ENCODE results near the gene RAD51D.

Gene RAD51D

GRCh38 chr17:35088356-35088880, 31.2 kb downstream of the RAD51D start:
- Histone ChIP-seq H3K4ac (ENCODE audit: low read depth in 1 of 2, low read length in 2 of 2) (peak overlapping the region; percentile 83 to 97), H3K27me3 (ENCODE audit: control insufficient read depth in 1 of 2, insufficient read depth in 1 of 2, low read length in 2 of 2) (no peaks in the 10 kb centered on the region), H3K4me3 (ENCODE audit: insufficient read depth in 1 of 2, low read depth in 1 of 2, low read length in 2 of 2) (peak overlapping the region; percentile 85 to 86), H4K8ac (ENCODE audit: low read length) (peak overlapping the region; percentile 85), H2BK15ac (ENCODE audit: low read depth, poor library complexity, severe bottlenecking) (peak overlapping the region; percentile 97), H3K4me1 (ENCODE audit: control insufficient read depth, insufficient read depth, low read depth, low read length) (peaks cover 20% of the 10 kb centered on the region), H3K14ac (ENCODE audit: low read length in 2 of 2) (peak overlapping the region in 1 of 2 experiments; percentile 87), H3K36me3 (ENCODE audit: control insufficient read depth in 1 of 2, insufficient read depth in 2 of 2, low read depth in 1 of 2, low read length in 2 of 2) (no peaks in the 10 kb centered on the region), H2BK5ac (ENCODE audit: low read depth, low read length, poor library complexity, severe bottlenecking) (peak overlapping the region; percentile 89), H2AK5ac (ENCODE audit: low read length, severe bottlenecking) (peak overlapping the region; percentile 60), H3K18ac (ENCODE audit: low read depth in 1 of 2, low read length in 2 of 2) (peak overlapping the region; percentile 92 to 93), H2BK120ac (ENCODE audit: low read depth, low read length) (peak overlapping the region; percentile 94), H3K9me3 (ENCODE audit: control insufficient read depth, low read length) (no peaks in the 10 kb centered on the region), H3K27ac (ENCODE audit: low read length, poor library complexity, severe bottlenecking) (peak overlapping the region; percentile 91), H3K4me2 (ENCODE audit: low read length, poor library complexity, severe bottlenecking) (peak overlapping the region; percentile 86), H3K79me1 (replicated peaks; ENCODE audit: low read length, poor library complexity, severe bottlenecking) (peaks cover 3% of the 10 kb centered on the region), H3K23ac (ENCODE audit: low read length in 2 of 2) (peak overlapping the region in 1 of 2 experiments; percentile 86), H2BK12ac (ENCODE audit: low read length in 2 of 2) (peak overlapping the region; percentile 57 to 83), H3K9ac (ENCODE audit: low read length) (peak overlapping the region; percentile 85), H2AFZ (ENCODE audit: low read depth, low read length) (peak overlapping the region; percentile 86), H4K91ac (ENCODE audit: low read length) (peak overlapping the region; percentile 98)
- WGBS, result under 1% methylated on average over 26 of the region's 26 CpGs
- DNase-seq, result peak; percentile 80

GRCh38 chr17:35087731-35088355, 31.8 kb downstream of the RAD51D start:
- peaks cover 1% of the 10 kb centered on the region for H3K79me1 ChIP-seq (replicated peaks; ENCODE audit: low read length, poor library complexity, severe bottlenecking)
- peak overlapping the region; percentile 91 for H3K27ac ChIP-seq (ENCODE audit: low read length, poor library complexity, severe bottlenecking)
- no peak overlapping the region for H4K91ac ChIP-seq (ENCODE audit: low read length)
- no peak for DNase-seq
- H2BK120ac ChIP-seq (ENCODE audit: low read depth, low read length), result no peak overlapping the region
- no peaks in the 10 kb centered on the region for H3K27me3 ChIP-seq (ENCODE audit: control insufficient read depth in 1 of 2, insufficient read depth in 1 of 2, low read length in 2 of 2)
- H3K4me2 ChIP-seq (ENCODE audit: low read length, poor library complexity, severe bottlenecking), result peak overlapping the region; percentile 86
- peak overlapping the region; percentile 86 for H2AFZ ChIP-seq (ENCODE audit: low read depth, low read length)
- H3K9ac ChIP-seq (ENCODE audit: low read length), result peak overlapping the region; percentile 85
- no peaks in the 10 kb centered on the region for H3K9me3 ChIP-seq (ENCODE audit: control insufficient read depth, low read length)
- peak overlapping the region; percentile 85 for H4K8ac ChIP-seq (ENCODE audit: low read length)
- H3K23ac ChIP-seq (ENCODE audit: low read length in 2 of 2), result no peak overlapping the region
- H3K36me3 ChIP-seq (ENCODE audit: control insufficient read depth in 1 of 2, insufficient read depth in 2 of 2, low read depth in 1 of 2, low read length in 2 of 2), result no peaks in the 10 kb centered on the region
- peaks cover 20% of the 10 kb centered on the region for H3K4me1 ChIP-seq (ENCODE audit: control insufficient read depth, insufficient read depth, low read depth, low read length)
- peak overlapping the region; percentile 89 for H2BK5ac ChIP-seq (ENCODE audit: low read depth, low read length, poor library complexity, severe bottlenecking)
- H3K14ac ChIP-seq (ENCODE audit: low read length in 2 of 2), result no peak overlapping the region
- H2BK15ac ChIP-seq (ENCODE audit: low read depth, poor library complexity, severe bottlenecking), result no peak overlapping the region
- no peak overlapping the region for H2BK12ac ChIP-seq (ENCODE audit: low read length in 2 of 2)
- peak overlapping the region; percentile 83 to 97 for H3K4ac ChIP-seq (ENCODE audit: low read depth in 1 of 2, low read length in 2 of 2)
- H3K4me3 ChIP-seq (ENCODE audit: insufficient read depth in 1 of 2, low read depth in 1 of 2, low read length in 2 of 2), result peak overlapping the region; percentile 85 to 86
- H3K18ac ChIP-seq (ENCODE audit: low read depth in 1 of 2, low read length in 2 of 2), result peak overlapping the region; percentile 37 to 92
- H2AK5ac ChIP-seq (ENCODE audit: low read length, severe bottlenecking), result no peak overlapping the region
- 41% methylated on average over 8 of the region's 9 CpGs for whole genome bisulfite sequencing

GRCh38 chr17:35086931-35087573, 32.6 kb downstream of the RAD51D start:
- Histone ChIP-seq H3K14ac (ENCODE audit: low read length in 2 of 2) (no peak overlapping the region), H3K4me3 (ENCODE audit: insufficient read depth in 1 of 2, low read depth in 1 of 2, low read length in 2 of 2) (no peak overlapping the region), H2AK5ac (ENCODE audit: low read length, severe bottlenecking) (peak overlapping the region; percentile 18), H2AFZ (ENCODE audit: low read depth, low read length) (no peak overlapping the region), H3K4me1 (ENCODE audit: control insufficient read depth, insufficient read depth, low read depth, low read length) (peaks cover 20% of the 10 kb centered on the region), H3K4ac (ENCODE audit: low read depth in 1 of 2, low read length in 2 of 2) (no peak overlapping the region), H2BK120ac (ENCODE audit: low read depth, low read length) (no peak overlapping the region), H3K9ac (ENCODE audit: low read length) (no peak overlapping the region), H3K4me2 (ENCODE audit: low read length, poor library complexity, severe bottlenecking) (peak overlapping the region; percentile 48), H3K27ac (ENCODE audit: low read length, poor library complexity, severe bottlenecking) (peak overlapping the region; percentile 4), H3K23ac (ENCODE audit: low read length in 2 of 2) (no peak overlapping the region), H3K27me3 (ENCODE audit: control insufficient read depth in 1 of 2, insufficient read depth in 1 of 2, low read length in 2 of 2) (no peaks in the 10 kb centered on the region), H4K8ac (ENCODE audit: low read length) (no peak overlapping the region), H3K9me3 (ENCODE audit: control insufficient read depth, low read length) (no peaks in the 10 kb centered on the region), H4K91ac (ENCODE audit: low read length) (no peak overlapping the region), H3K18ac (ENCODE audit: low read depth in 1 of 2, low read length in 2 of 2) (no peak overlapping the region), H2BK12ac (ENCODE audit: low read length in 2 of 2) (no peak overlapping the region), H3K79me1 (replicated peaks; ENCODE audit: low read length, poor library complexity, severe bottlenecking) (peaks cover 1% of the 10 kb centered on the region), H2BK15ac (ENCODE audit: low read depth, poor library complexity, severe bottlenecking) (no peak overlapping the region), H2BK5ac (ENCODE audit: low read depth, low read length, poor library complexity, severe bottlenecking) (no peak overlapping the region), H3K36me3 (ENCODE audit: control insufficient read depth in 1 of 2, insufficient read depth in 2 of 2, low read depth in 1 of 2, low read length in 2 of 2) (no peaks in the 10 kb centered on the region)
- no peak for DNase-seq
- 91% methylated on average over 7 of the region's 8 CpGs for WGBS

- Histone ChIP-seq H4K91ac (ENCODE audit: low read length) (no peak overlapping the region), H3K9me3 (ENCODE audit: control insufficient read depth, low read length) (no peaks in the 10 kb centered on the region), H3K14ac (ENCODE audit: low read length in 2 of 2) (no peak overlapping the region), H3K4ac (ENCODE audit: low read depth in 1 of 2, low read length in 2 of 2) (no peak overlapping the region), H2BK120ac (ENCODE audit: low read depth, low read length) (no peak overlapping the region), H3K9ac (ENCODE audit: low read length) (no peak overlapping the region), H3K4me2 (ENCODE audit: low read length, poor library complexity, severe bottlenecking) (no peak overlapping the region), H3K23ac (ENCODE audit: low read length in 2 of 2) (no peak overlapping the region), H3K18ac (ENCODE audit: low read depth in 1 of 2, low read length in 2 of 2) (no peak overlapping the region), H4K8ac (ENCODE audit: low read length) (no peak overlapping the region), H3K4me1 (ENCODE audit: control insufficient read depth, insufficient read depth, low read depth, low read length) (peaks cover 20% of the 10 kb centered on the region), H3K27ac (ENCODE audit: low read length, poor library complexity, severe bottlenecking) (no peak overlapping the region), H3K79me1 (replicated peaks; ENCODE audit: low read length, poor library complexity, severe bottlenecking) (peaks cover 1% of the 10 kb centered on the region), H3K27me3 (ENCODE audit: control insufficient read depth in 1 of 2, insufficient read depth in 1 of 2, low read length in 2 of 2) (no peaks in the 10 kb centered on the region), H2BK12ac (ENCODE audit: low read length in 2 of 2) (no peak overlapping the region), H2BK15ac (ENCODE audit: low read depth, poor library complexity, severe bottlenecking) (no peak overlapping the region), H2AFZ (ENCODE audit: low read depth, low read length) (no peak overlapping the region), H2AK5ac (ENCODE audit: low read length, severe bottlenecking) (no peak overlapping the region), H2BK5ac (ENCODE audit: low read depth, low read length, poor library complexity, severe bottlenecking) (no peak overlapping the region), H3K36me3 (ENCODE audit: control insufficient read depth in 1 of 2, insufficient read depth in 2 of 2, low read depth in 1 of 2, low read length in 2 of 2) (no peaks in the 10 kb centered on the region), H3K4me3 (ENCODE audit: insufficient read depth in 1 of 2, low read depth in 1 of 2, low read length in 2 of 2) (no peak overlapping the region)
- no peak for DNase-seq
- 98% methylated on average over 8 of the region's 8 CpGs for WGBS
Observed at GRCh38 chr17:35086164-35086563, 33.5 kb downstream of the RAD51D start.

All from mesenchymal stem cell (in vitro differentiated cells and primary cell).